Adrenal gland (tissue), 5 donors: ENCODE data around the gene RPL3.

Experiments used
- CTCF ChIP-seq, 6 experiments: fragments of 450-650 bp in 4 of 6; fragments of 200-600 bp in 2 of 6; sonication (generic) in 1 of 6; IDR thresholded peaks; 1 replicate in 5 of 6; 2 replicates in 1 of 6; pipeline versions ENCODE4 v1.5.1 to v1.8.0; 2016 to 2021; ENCODE audit warnings: antibody characterized with exemption in 6 of 6, mild to moderate bottlenecking in 2 of 6, moderate library complexity in 1 of 6
- POLR2A ChIP-seq, 2 donors: fragments of 450-650 bp; IDR thresholded peaks; one replicate each; pipeline ENCODE4 v1.6.1; 2017; ENCODE audit warnings: antibody characterized with exemption in 2 of 2, mild to moderate bottlenecking in 2 of 2, moderate library complexity in 1 of 2
- donor health status: DM: no; HTN: no; CAD: no.

DNA sequence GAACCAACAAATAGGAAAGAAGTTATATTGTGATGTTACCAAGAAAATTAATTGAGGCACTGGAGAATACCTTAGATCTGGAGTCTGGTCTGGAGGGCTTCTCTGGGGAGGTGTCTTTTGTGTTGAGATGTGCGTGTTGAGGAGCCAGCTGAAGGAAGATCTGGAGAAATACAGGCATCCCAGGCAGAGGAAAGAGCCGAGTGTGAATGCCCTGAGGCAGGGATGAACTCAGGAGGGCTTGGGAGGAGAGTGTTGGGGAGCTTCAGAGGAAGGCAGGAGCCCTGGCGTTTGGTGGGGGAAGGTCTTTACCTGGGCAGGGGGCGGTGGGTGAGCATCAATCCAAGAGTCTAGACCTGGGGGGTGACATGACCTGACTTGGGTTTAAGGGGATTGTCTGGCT is 43.5 kb upstream of the RPL3 start:
- TF ChIP-seq CTCF (IDR thresholded peaks at IDR 0.05) = no peak
- TF ChIP-seq POLR2A (IDR thresholded peaks at IDR 0.05) = no peak
